MM.1S (cell line): ENCODE measurements around the gene MUC5AC.

Experiments used
- CTCF ChIP-seq: fragments of 300-600 bp; sonication (generic); IDR thresholded peaks from 2 replicates; pipeline ENCODE4 v1.5.1; 2016; ENCODE audit warnings: antibody characterized with exemption, low read length, mixed read lengths
- EZH2 ChIP-seq: fragments of 300-600 bp; sonication (generic); optimal IDR thresholded peaks from 2 replicates; pipeline ENCODE3; 2017; ENCODE audit warnings: low read depth, mild to moderate bottlenecking, antibody characterized with exemption, low read length, mixed read lengths

DNA sequence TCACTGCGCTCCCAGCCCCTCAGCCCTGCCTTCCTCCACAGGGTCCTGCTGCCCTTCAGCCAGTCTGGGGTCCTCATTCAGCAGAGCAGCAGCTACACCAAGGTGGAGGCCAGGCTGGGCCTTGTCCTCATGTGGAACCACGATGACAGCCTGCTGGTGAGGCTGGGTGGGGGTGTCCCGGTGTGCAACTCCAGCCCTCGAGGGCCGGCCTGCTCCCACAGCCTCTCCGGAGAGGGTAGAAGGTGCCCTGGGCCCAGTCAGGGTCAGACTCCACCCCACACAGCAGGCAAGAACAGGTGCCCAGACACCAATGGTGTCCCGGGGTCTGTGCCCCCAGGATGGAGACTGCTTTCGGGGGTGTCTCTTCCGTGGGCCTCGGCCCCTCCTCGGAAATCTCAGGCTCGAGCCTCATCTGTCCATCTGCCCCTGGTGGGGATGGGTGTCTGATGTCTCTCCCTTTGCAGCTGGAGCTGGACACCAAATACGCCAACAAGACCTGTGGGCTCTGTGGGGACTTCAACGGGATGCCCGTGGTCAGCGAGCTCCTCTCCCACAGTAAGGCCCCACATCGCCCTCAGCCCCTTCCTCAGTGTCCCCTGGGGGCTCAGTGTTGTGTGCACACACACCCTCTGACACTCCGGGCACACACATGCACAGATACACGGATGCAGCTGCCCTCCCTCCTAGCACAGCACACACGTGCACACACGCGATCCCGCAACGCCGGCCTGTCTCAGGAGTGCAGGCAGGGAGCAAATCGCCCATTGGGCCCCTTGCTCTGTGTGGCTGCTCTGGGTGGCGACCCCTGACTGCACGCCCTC is 4.9 kb downstream of the MUC5AC start:
- TF ChIP-seq CTCF: no peak
- TF ChIP-seq EZH2: no peak
